SK-N-SH (cell line): Measurements from ENCODE around the gene MYH16. TPM values are rescaled to one million over a fixed set of nuclear protein-coding genes. Genes with fewer than 3 reads are reported as not detected.
A peak's percentile ranks its signal among the peaks of the same experiment; 100 is the strongest.

Experiments used
- CTCF ChIA-PET: fragments of 300-600, 350-600 bp; formaldehyde crosslinking; extraction: SDS; loops from one replicate; lab custom pipeline; 2021; lab: Yijun Ruan, JAX
- POLR2A ChIA-PET: fragments of 350-600 bp; sonication (Branson Sonifier 250); formaldehyde crosslinking; extraction: SDS; loops from one replicate; lab custom pipeline; 2020; ENCODE audit warnings: antibody characterized with exemption, inconsistent platforms; lab: Yijun Ruan, JAX
- DNase-seq: peaks from one replicate; pipeline ENCODE4 v3.0.0; 2012
- H2AFZ ChIP-seq: fragments of 200-600 bp; sonication (generic); 2 replicates; pipeline ENCODE4 v1.8.1; 2016; ENCODE audit warnings: antibody characterized with exemption, mild to moderate bottlenecking, low read depth
- H3F3A ChIP-seq: fragments of 200-600 bp; sonication (generic); replicated peaks from 2 replicates; pipeline ENCODE3; 2016; ENCODE audit warnings: antibody characterized with exemption, mild to moderate bottlenecking; ENCODE audit not compliant: insufficient read depth
- H3K27ac ChIP-seq, 2 experiments: fragments of 200-500 bp in 1 of 2; fragments of 200-600 bp in 1 of 2; sonication (Bioruptor generic) in 1 of 2; sonication (generic), shearing (Covaris generic) in 1 of 2; 2 replicates each; pipeline versions ENCODE4 v1.5.1 to v1.6.1; 2014 to 2016; ENCODE audit warnings: low read depth in 2 of 2, inconsistent platforms in 1 of 2, low read length in 1 of 2, mild to moderate bottlenecking in 1 of 2, mixed read lengths in 1 of 2
- H3K27me3 ChIP-seq: fragments of 200-600 bp; sonication (generic), shearing (Covaris generic); 2 replicates; pipeline ENCODE4 v1.6.1; 2016; ENCODE audit warnings: mixed run types; ENCODE audit not compliant: insufficient read depth
- H3K36me3 ChIP-seq, 2 experiments: fragments of 200-500 bp in 1 of 2; fragments of 200-600 bp in 1 of 2; sonication (Bioruptor generic) in 1 of 2; sonication (generic) in 1 of 2; replicated peaks in 1 of 2; 2 replicates each; pipeline versions ENCODE3 to v1.5.1; 2014 to 2016; ENCODE audit warnings: low read length in 1 of 2, mild to moderate bottlenecking in 1 of 2; ENCODE audit not compliant: insufficient read depth in 2 of 2, control insufficient read depth in 1 of 2
- H3K4me1 ChIP-seq, 2 experiments: fragments of 200-500 bp in 1 of 2; fragments of 200-600 bp in 1 of 2; sonication (Bioruptor generic) in 1 of 2; sonication (generic), shearing (Covaris generic) in 1 of 2; 2 replicates each; pipeline versions ENCODE4 v1.5.1 to v1.6.1; 2014 to 2016; ENCODE audit warnings: low read depth in 1 of 2, low read length in 1 of 2, mixed run types in 1 of 2; ENCODE audit not compliant: insufficient read depth in 2 of 2, control insufficient read depth in 1 of 2
- H3K4me2 ChIP-seq: fragments of 200-600 bp; sonication (generic), shearing (Covaris generic); 2 replicates; pipeline ENCODE4 v1.6.1; 2017; ENCODE audit warnings: mixed run types
- H3K4me3 ChIP-seq, 2 experiments: fragments of 200-500 bp in 1 of 2; fragments of 200-600 bp in 1 of 2; sonication (Bioruptor generic) in 1 of 2; sonication (generic), shearing (Covaris generic) in 1 of 2; 2 replicates each; pipeline versions ENCODE4 v1.5.1 to v1.8.1; 2014 to 2016; ENCODE audit warnings: low read depth in 2 of 2, inconsistent platforms in 1 of 2, low read length in 1 of 2, mild to moderate bottlenecking in 1 of 2, mixed read lengths in 1 of 2, moderate library complexity in 1 of 2
- H3K79me2 ChIP-seq: fragments of 200-600 bp; sonication (generic); 2 replicates; pipeline ENCODE4 v1.8.1; 2017; ENCODE audit warnings: mild to moderate bottlenecking; ENCODE audit not compliant: insufficient read depth
- H3K9ac ChIP-seq: fragments of 200-600 bp; sonication (generic); 2 replicates; pipeline ENCODE4 v1.6.1; 2017; ENCODE audit warnings: mixed run types
- H3K9me2 ChIP-seq: fragments of 200-600 bp; sonication (generic); 2 replicates; pipeline ENCODE4 v1.6.1; 2017; ENCODE audit warnings: mixed run types
- H3K9me3 ChIP-seq: fragments of 200-600 bp; sonication (generic); 2 replicates; pipeline ENCODE4 v1.6.1; 2017; ENCODE audit warnings: mixed run types, mild to moderate bottlenecking, moderate library complexity
- H4K20me1 ChIP-seq: fragments of 200-600 bp; sonication (generic); 2 replicates; pipeline ENCODE4 v1.6.1; 2017; ENCODE audit warnings: mild to moderate bottlenecking, mixed run types; ENCODE audit not compliant: insufficient read depth
- CHD2 ChIP-seq: fragments of 150-350 bp; IDR thresholded peaks from 2 replicates; pipeline ENCODE4 v1.6.1; 2018; ENCODE audit warnings: low read length; ENCODE audit not compliant: partially characterized antibody
- CTCF ChIP-seq: fragments of 200-600 bp; sonication (generic); IDR thresholded peaks from 2 replicates; pipeline ENCODE4 v1.6.1; 2017; ENCODE audit warnings: antibody characterized with exemption, mild to moderate bottlenecking, moderate library complexity
- ELF1 ChIP-seq: IDR thresholded peaks from 2 replicates; pipeline ENCODE4 v1.4.0; 2012
- EP300 ChIP-seq, 2 experiments: IDR thresholded peaks; 2 replicates each; pipeline versions ENCODE4 v1.4.0 to v1.6.1; 2012; ENCODE audit warnings: borderline replicate concordance in 1 of 2, low read depth in 1 of 2, low read length in 1 of 2
- FOXM1 ChIP-seq: IDR thresholded peaks from 2 replicates; pipeline ENCODE4 v1.4.0; 2012; ENCODE audit warnings: low read depth, mild to moderate bottlenecking
- JUND ChIP-seq: IDR thresholded peaks from 2 replicates; pipeline ENCODE4 v1.4.0; 2012
- MAX ChIP-seq: IDR thresholded peaks from 2 replicates; pipeline ENCODE4 v1.4.0; 2012; ENCODE audit warnings: low read depth
- PBX3 ChIP-seq: IDR thresholded peaks from 2 replicates; pipeline ENCODE4; 2012
- REST ChIP-seq: IDR thresholded peaks from 2 replicates; pipeline ENCODE4 v1.6.1; 2012; ENCODE audit warnings: mild to moderate bottlenecking, low read depth, low read length, moderate library complexity
- RXRA ChIP-seq: IDR thresholded peaks from 2 replicates; pipeline ENCODE4 v1.4.0; 2012; ENCODE audit warnings: low read depth, mild to moderate bottlenecking, borderline replicate concordance
- SIN3A ChIP-seq: IDR thresholded peaks from 2 replicates; pipeline ENCODE4 v1.6.1; 2012; ENCODE audit warnings: low read depth, mild to moderate bottlenecking, low read length, moderate library complexity, borderline replicate concordance
- TAF1 ChIP-seq: IDR thresholded peaks from 2 replicates; pipeline ENCODE4 v1.6.1; 2012; ENCODE audit warnings: low read depth, mild to moderate bottlenecking, low read length, moderate library complexity, borderline replicate concordance
- TEAD4 ChIP-seq: IDR thresholded peaks from 2 replicates; pipeline ENCODE4 v1.4.0; 2012; ENCODE audit warnings: mild to moderate bottlenecking, borderline replicate concordance; ENCODE audit not compliant: insufficient read depth
- USF1 ChIP-seq: IDR thresholded peaks from 2 replicates; pipeline ENCODE4 v1.4.0; 2012; ENCODE audit warnings: low read depth, borderline replicate concordance
- USF2 ChIP-seq: fragments of 150-350 bp; IDR thresholded peaks from 2 replicates; pipeline ENCODE4 v1.6.1; 2017; ENCODE audit warnings: antibody characterized with exemption, low read length, low read depth, borderline replicate concordance
- YY1 ChIP-seq: IDR thresholded peaks from 2 replicates; pipeline ENCODE4 v1.4.0; 2012; ENCODE audit warnings: low read depth, mild to moderate bottlenecking
- WGBS: methylation state at CpG from one replicate; pipeline ENCODE4 v1.1.6; 2017; ENCODE audit warnings: low lambda C conversion rate; 5-methylcytosine and 5-hydroxymethylcytosine counted together
- polyA plus RNA-seq, 3 experiments: library from polyadenylated mRNA; depleted of rRNA; stranded (reverse); fragments of >200 nt; gene quantifications; 2 replicates each; pipeline ENCODE4 v1.2.3, GENCODE V29; 2012

The MYH16 gene
- polyA plus RNA-seq, 1 of the 3 experiments (the other 2 are of a cell fraction) = 0.41 TPM

- H3K79me2 ChIP-seq = peaks cover 55% of the 10 kb centered on the region
Observed at GRCh38 chr7:99325001-99325493, 52.4 kb downstream of the MYH16 start.

More at GRCh38 chr7:99325001-99325493, 52.4 kb downstream of the MYH16 start:
- H3K9me3 ChIP-seq = no peaks in the 10 kb centered on the region
- peaks cover 1 to 9% of the 10 kb centered on the region in 2 experiments; a peak in 3 of 4 replicates for H3K4me1 ChIP-seq
- H3K4me3 ChIP-seq = peak overlapping the region; percentile 81 to 98
- peak overlapping the region; percentile 93 for H3K4me2 ChIP-seq
- H3K9ac ChIP-seq = peak overlapping the region; percentile 92
- H4K20me1 ChIP-seq = peaks cover 8% of the 10 kb centered on the region; the same call in 1 of the 2 replicates
- 18% methylated on average over 14 of the region's 14 CpGs for WGBS
- POLR2A ChIA-PET = interaction anchor here (0.7 to 1.1 kb wide), 6 partner anchors 10 to 708 kb away, joined by 3 to 5 read pairs (median 3); partner anchors contain the start of genes BUD31, NPTX2 and PDAP1
- no peaks in the 10 kb centered on the region for H3K27me3 ChIP-seq
- H3F3A ChIP-seq = peaks cover 6% of the 10 kb centered on the region
- H3K9me2 ChIP-seq = no peaks in the 10 kb centered on the region
- H3K36me3 ChIP-seq = peaks cover 0 to 7% of the 10 kb centered on the region in 2 experiments
- H2AFZ ChIP-seq = peak overlapping the region; percentile 91
- H3K27ac ChIP-seq = peak overlapping the region; percentile 58 to 87; a peak in 3 of 4 replicates
- peak; percentile 70 for DNase-seq
- TF ChIP-seq TAF1 (no peak), USF1 (no peak), EP300 (IDR thresholded peaks at IDR 0.05; ENCODE audit: borderline replicate concordance in 1 of 2, low read depth in 1 of 2, low read length in 1 of 2) (0 out of 4 replicates have a peak, but pooled peaks of 1 of the 2 experiments have one; percentile 1), RXRA (no peak), FOXM1 (no peak), PBX3 (no peak), MAX (no peak), CTCF (no peak), TEAD4 (no peak), JUND (no peak), USF2 (no peak), YY1 (peak; percentile 70; the same call in 1 of the 2 replicates), ELF1 (no peak), SIN3A (no peak), CHD2 (no peak), REST (no peak)
- CTCF ChIA-PET = interaction anchor here (1.0 to 3.7 kb wide), 7 partner anchors 9 to 336 kb away, joined by 3 to 25 read pairs (median 4); no protein-coding TSS in a partner anchor
